ENCODE measurements around the gene TMEM192.

GRCh38 chr4:165112368-165113121 lies at the start of gene TMEM192:
- TF ChIP-seq REST (IDR thresholded peaks at IDR 0.05; ENCODE audit: insufficient read depth in 1 of 2, low read depth in 2 of 2, low read length in 2 of 2) (no peak), SIN3A (IDR thresholded peaks at IDR 0.05; ENCODE audit: borderline replicate concordance, insufficient read depth, low read length) (no peak)

Measured in PFSK-1 (cell line).